ENCODE measurements around the gene FADS2. TPM values are rescaled to one million over a fixed set of nuclear protein-coding genes. Genes with fewer than 3 reads are reported as not detected.
A peak's percentile ranks its signal among the peaks of the same experiment; 100 is the strongest.

Gene FADS2
- total and polyA plus RNA-seq, 9 of the 15 experiments (the other 6 are each of a cell fraction or from before 2014, with no cell fraction given), result 2.9 to 42.8 (median 16.2) TPM

GRCh38 chr11:61897387-61898246 is 69.5 kb downstream of the FADS2 start (continued):
- TF ChIP-seq AFF4 (CRISPR knock-in tag; IDR thresholded peaks at IDR 0.05), result 0 out of 2 replicates have a peak, but pooled peaks have one; percentile 33
- TF ChIP-seq MTA2 (IDR thresholded peaks at IDR 0.05; ENCODE audit: low read depth), result no peak
- TF ChIP-seq ARID2 (IDR thresholded peaks at IDR 0.05), result peak; percentile 72; the same call in 1 of the 2 replicates
- no peak for TF ChIP-seq RHOXF2B (CRISPR knock-in tag; conservative IDR thresholded peaks at IDR 0.05)
- no peak for TF ChIP-seq ZNF830 (CRISPR knock-in tag; IDR thresholded peaks at IDR 0.05)
- TF ChIP-seq STAG1 (CRISPR knock-in tag; IDR thresholded peaks at IDR 0.05; ENCODE audit: borderline replicate concordance), result peak; percentile 92
- peak; percentile 93 for TF ChIP-seq SMC3 (conservative IDR thresholded peaks at IDR 0.05; ENCODE audit: insufficient read depth, low read depth, low read length)
- no peak for TF ChIP-seq POLR2G (IDR thresholded peaks at IDR 0.05; ENCODE audit: low read depth, low read length)
- TF ChIP-seq SUPT5H (IDR thresholded peaks at IDR 0.05), result no peak
- TF ChIP-seq CREB1 (IDR thresholded peaks at IDR 0.05), result no peak
- TF ChIP-seq CREB1 (CRISPR knock-in tag; IDR thresholded peaks at IDR 0.05), result no peak
- TF ChIP-seq CC2D1A (IDR thresholded peaks at IDR 0.05), result peak; percentile 75; the same call in 1 of the 2 replicates
- TF ChIP-seq UBTF (IDR thresholded peaks at IDR 0.05; ENCODE audit: borderline replicate concordance in 1 of 2, low read depth in 2 of 2, low read length in 2 of 2), result no peak
- TF ChIP-seq HDGF (IDR thresholded peaks at IDR 0.05), result peak; percentile 48; the same call in 1 of the 2 replicates
- TF ChIP-seq SRSF3 (IDR thresholded peaks at IDR 0.05; ENCODE audit: insufficient read depth, low read length), result no peak
- TF ChIP-seq SMARCA4 (IDR thresholded peaks at IDR 0.05), result no peak
- TF ChIP-seq MEF2A (IDR thresholded peaks at IDR 0.05; ENCODE audit: control insufficient read depth, low read depth, low read length), result no peak
- no peak for TF ChIP-seq NCOA6 (IDR thresholded peaks at IDR 0.05)
- TF ChIP-seq TEAD4 (IDR thresholded peaks at IDR 0.05; ENCODE audit: low read length), result no peak
- no peak for TF ChIP-seq TEAD4 (CRISPR knock-in tag; IDR thresholded peaks at IDR 0.05; ENCODE audit: borderline replicate concordance)
- TF ChIP-seq, protein P1, sequence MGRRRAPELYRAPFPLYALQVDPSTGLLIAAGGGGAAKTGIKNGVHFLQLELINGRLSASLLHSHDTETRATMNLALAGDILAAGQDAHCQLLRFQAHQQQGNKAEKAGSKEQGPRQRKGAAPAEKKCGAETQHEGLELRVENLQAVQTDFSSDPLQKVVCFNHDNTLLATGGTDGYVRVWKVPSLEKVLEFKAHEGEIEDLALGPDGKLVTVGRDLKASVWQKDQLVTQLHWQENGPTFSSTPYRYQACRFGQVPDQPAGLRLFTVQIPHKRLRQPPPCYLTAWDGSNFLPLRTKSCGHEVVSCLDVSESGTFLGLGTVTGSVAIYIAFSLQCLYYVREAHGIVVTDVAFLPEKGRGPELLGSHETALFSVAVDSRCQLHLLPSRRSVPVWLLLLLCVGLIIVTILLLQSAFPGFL (CRISPR knock-in tag; IDR thresholded peaks at IDR 0.05), result no peak
- TF ChIP-seq FOXM1 (IDR thresholded peaks at IDR 0.05; ENCODE audit: low read depth), result no peak
- no peak for TF ChIP-seq FOXM1 (CRISPR knock-in tag; IDR thresholded peaks at IDR 0.05; ENCODE audit: low read depth)
- TF ChIP-seq ZFX (CRISPR knock-in tag; IDR thresholded peaks at IDR 0.05), result no peak
